Activated CD4-positive, alpha-beta T cell treated with anti-CD3 and anti-CD28 coated beads, Interleukin-2, amount 50 U/mL, for 16 hours (primary cell): ENCODE results near the gene NUAK2.
"Not testable (repeated sequence)": the region's sequence is repeated elsewhere in the genome, so short reads cannot be mapped to it uniquely, and the experiment has no call there.

ENCODE experiments used
- DNase-seq: peaks from one replicate; pipeline ENCODE4 v3.0.0-alpha.2; 2020

The NUAK2 gene

GRCh38 chr1:205294175-205294917, 27.2 kb downstream of the NUAK2 start:
- no peak for DNase-seq

- no peak for DNase-seq
Measured at GRCh38 chr1:205293350-205294074, 28.0 kb downstream of the NUAK2 start.

GRCh38 chr1:205291596-205291995, 29.9 kb downstream of the NUAK2 start:
- no peak for DNase-seq

- peak; percentile 89 for DNase-seq
Measured at GRCh38 chr1:205287767-205288559, 33.6 kb downstream of the NUAK2 start.

- DNase-seq: no peak
Measured at GRCh38 chr1:205287076-205287475, 34.5 kb downstream of the NUAK2 start.

- peak; percentile 81 for DNase-seq
Measured at GRCh38 chr1:205286335-205286950, 35.1 kb downstream of the NUAK2 start.

- peak; percentile 61 for DNase-seq
Measured at GRCh38 chr1:205285381-205286101, 36.0 kb downstream of the NUAK2 start.

- peak; percentile 76 for DNase-seq
Measured at GRCh38 chr1:205284420-205285144, 37.0 kb downstream of the NUAK2 start.

- DNase-seq: no peak
Measured at GRCh38 chr1:205283270-205284147, 38.0 kb downstream of the NUAK2 start.

- not testable (repeated sequence) for DNase-seq
Measured at GRCh38 chr1:205280666-205281395, 40.7 kb downstream of the NUAK2 start.

- DNase-seq: no peak
Measured at GRCh38 chr1:205279986-205280385, 41.6 kb downstream of the NUAK2 start.

GRCh38 chr1:205276689-205277065, 44.9 kb downstream of the NUAK2 start:
- DNase-seq: no peak

GRCh38 chr1:205275916-205276688, 45.4 kb downstream of the NUAK2 start:
- no peak for DNase-seq

GRCh38 chr1:205275133-205275532, 46.4 kb downstream of the NUAK2 start:
- no peak for DNase-seq

- no peak for DNase-seq
Measured at GRCh38 chr1:205274041-205274691, 47.4 kb downstream of the NUAK2 start.

GRCh38 chr1:205273551-205273982, 48.0 kb downstream of the NUAK2 start:
- DNase-seq: peak; percentile 82

- no peak for DNase-seq
Measured at GRCh38 chr1:205272536-205272935, 49.0 kb downstream of the NUAK2 start.

GRCh38 chr1:205271745-205272144, 49.8 kb downstream of the NUAK2 start:
- DNase-seq: no peak

GRCh38 chr1:205271277-205271676, 50.3 kb downstream of the NUAK2 start:
- DNase-seq: no peak
